SK-MEL-5 (cell line): ENCODE measurements around the gene DENR. TPM values are rescaled to one million over a fixed set of nuclear protein-coding genes. Genes with fewer than 3 reads are reported as not detected.
"Not testable (repeated sequence)": the region's sequence is repeated elsewhere in the genome, so short reads cannot be mapped to it uniquely, and the experiment has no call there.

Experiments
- DNase-seq: peaks from one replicate; pipeline ENCODE4 v3.0.0-alpha.2; 2016; ENCODE audit warnings: low read depth, low spot score
- in situ Hi-C: cut with HindIII; loops from 2 replicates; pipeline ENCODE4 v1.10.0; 2016; ENCODE audit warnings: low sequenced_read_pairs, high pct_unique_total_duplicates, low pct_unique_long_range_greater_than_20kb
- small RNA-seq, 2 experiments: library from RNA; depleted of rRNA; stranded (forward); fragments of <200 nt; gene quantifications; one replicate each; pipeline ENCODE3, GENCODE V24; 2014
- total RNA-seq: library from RNA; depleted of rRNA; stranded (reverse); fragments of >200 nt; shearing (Covaris generic); gene quantifications from 2 replicates; pipeline ENCODE4 v1.2.3, GENCODE V29; 2014; rRNA removed

The DENR gene
- total RNA-seq, 1 experiment from 2014 or later = 59.4 TPM

- peak; percentile 71 for DNase-seq
- in situ Hi-C loops = no loop called here
Observed at GRCh38 chr12:122793685-122794106, 41.1 kb downstream of the DENR start.

- in situ Hi-C loops = no loop called here
- DNase-seq = no peak
Observed at GRCh38 chr12:122795807-122796206, 43.2 kb downstream of the DENR start.

- in situ Hi-C loops = no loop called here
- DNase-seq = no peak
Observed at GRCh38 chr12:122799641-122800243, 47.1 kb downstream of the DENR start.

- in situ Hi-C loops = no loop called here
- no peak for DNase-seq
Observed at GRCh38 chr12:122803937-122804336, 51.3 kb downstream of the DENR start.

- DNase-seq, in situ Hi-C loops: not testable (repeated sequence)
Observed at GRCh38 chr12:122804957-122805356, 52.3 kb downstream of the DENR start.

GRCh38 chr12:122807651-122808050 lies 55.0 kb downstream of the DENR start:
- no peak for DNase-seq
- in situ Hi-C loops = no loop called here

- DNase-seq = no peak
- in situ Hi-C loops = no loop called here
Observed at GRCh38 chr12:122811777-122812176, 59.2 kb downstream of the DENR start.

GRCh38 chr12:122813310-122813713 lies 60.7 kb downstream of the DENR start:
- DNase-seq = no peak
- in situ Hi-C loops = no loop called here

GRCh38 chr12:122819209-122819785 lies 66.7 kb downstream of the DENR start:
- no peak for DNase-seq
- in situ Hi-C loops = no loop called here

GRCh38 chr12:122820138-122820537 lies 67.5 kb downstream of the DENR start:
- in situ Hi-C loops = no loop called here
- no peak for DNase-seq

Small RNA genes lying within 50 kb of the gene (small RNA-seq; reads per million reads assigned to genes)
- 0 reads per million in 2 experiments for gene AC026333.2
- gene RF00019 = 0 reads per million in 2 experiments

Other genes starting within 250 kb of the DENR start
- 41.1 and 43.5 TPM in 2 replicates for gene RSRC2, start 225.9 kb upstream of the DENR start, total RNA-seq
- gene KNTC1, start 225.6 kb upstream of the DENR start, total RNA-seq = 38.7 and 64.0 TPM in 2 replicates
- gene HCAR2, start 49.5 kb upstream of the DENR start, total RNA-seq = not detected in 2 replicates
- gene HCAR3, start 36.0 kb upstream of the DENR start, total RNA-seq = not detected in 2 replicates
- gene HCAR1, start 22.0 kb upstream of the DENR start, total RNA-seq = not detected in 2 replicates
- gene CCDC62, start 21.7 kb downstream of the DENR start, total RNA-seq = 1.5 TPM in 2 replicates
- gene HIP1R, start 82.6 kb downstream of the DENR start, total RNA-seq = 30.7 and 52.7 TPM in 2 replicates
- 39.3 and 42.9 TPM in 2 replicates for gene VPS37B, start 143.3 kb downstream of the DENR start, total RNA-seq
- gene ABCB9, start 213.6 kb downstream of the DENR start, total RNA-seq = 8.3 and 11.8 TPM in 2 replicates
- gene OGFOD2, start 222.4 kb downstream of the DENR start, total RNA-seq = 12.2 and 15.0 TPM in 2 replicates
- 128 and 148 TPM in 2 replicates for gene ARL6IP4, start 227.9 kb downstream of the DENR start, total RNA-seq